Esophagus muscularis mucosa (tissue), 4 donors: Measurements from ENCODE around the gene NKAIN2. TPM values are rescaled to one million over a fixed set of nuclear protein-coding genes. Genes with fewer than 3 reads are reported as not detected.

Experiments used
- DNase-seq: peaks from one replicate; pipeline ENCODE4 v3.0.0-alpha.2; 2017; ENCODE audit errors: extremely low spot score
- H3K27ac ChIP-seq, 4 donors: fragments of 200-600 bp; sonication (generic); replicated peaks in 1 of 4; 1 replicate in 3 of 4; 2 replicates in 1 of 4; pipeline ENCODE4 v1.5.1; 2016 to 2019; ENCODE audit warnings: mild to moderate bottlenecking in 1 of 4
- H3K27me3 ChIP-seq, 4 donors: fragments of 200-600 bp; sonication (generic); one replicate each; pipeline versions ENCODE4 v1.5.1 to v1.6.0; 2016 to 2019
- H3K36me3 ChIP-seq, 4 donors: fragments of 200-600 bp; sonication (generic); one replicate each; pipeline ENCODE4 v1.5.1; 2016 to 2019
- H3K4me1 ChIP-seq, 4 donors: fragments of 200-600 bp; sonication (generic); one replicate each; pipeline ENCODE4 v1.5.1; 2016 to 2019
- H3K4me3 ChIP-seq, 4 donors: fragments of 200-600 bp; sonication (generic); 1 replicate in 2 of 4; 2 replicates in 2 of 4; pipeline ENCODE4 v1.5.1; 2016 to 2019; ENCODE audit warnings: mild to moderate bottlenecking in 4 of 4, moderate library complexity in 1 of 4
- H3K9me3 ChIP-seq, 4 donors: fragments of 200-600 bp; sonication (generic); 1 replicate in 3 of 4; 2 replicates in 1 of 4; pipeline ENCODE4 v1.5.1; 2016 to 2019
- EP300 ChIP-seq: sonication (generic); formaldehyde crosslinking; IDR thresholded peaks from one replicate; pipeline ENCODE4 v1.6.1; 2017; ENCODE audit warnings: antibody characterized with exemption
- POLR2A ChIP-seq: fragments of 450-650 bp; IDR thresholded peaks from one replicate; pipeline ENCODE4 v1.6.1; 2017; ENCODE audit warnings: antibody characterized with exemption, moderate library complexity, mild to moderate bottlenecking, low read depth
- POLR2AphosphoS5 ChIP-seq, 2 donors: sonication (generic); formaldehyde crosslinking; IDR thresholded peaks; one replicate each; pipeline ENCODE4 v1.6.1; 2017; ENCODE audit warnings: antibody characterized with exemption in 2 of 2
- WGBS: methylation state at CpG from one replicate; pipeline ENCODE4 v1.1.5; 2018; 5-methylcytosine and 5-hydroxymethylcytosine counted together
- intact Hi-C: fragments of 100-400 bp; cut with DNase I; formaldehyde crosslinking; loops from one replicate; pipeline ENCODE4 v1.15.1; 2023
- total RNA-seq, 4 donors: library from RNA; depleted of rRNA; stranded (reverse); fragments of >200 nt; gene quantifications; one replicate each; pipeline versions ENCODE4 v1.1.0 to v1.2.1, GENCODE V29; 2016
- TF ChIP-seq, protein P1 (sequence below), 3 experiments: fragments of 200-600 bp in 2 of 3; fragments of 450-650 bp in 1 of 3; sonication (generic) in 2 of 3; IDR thresholded peaks; one replicate each; pipeline ENCODE4 v1.5.1; 2017 to 2019; ENCODE audit warnings: antibody characterized with exemption in 3 of 3, mild to moderate bottlenecking in 2 of 3, moderate library complexity in 1 of 3

Gene NKAIN2
- total RNA-seq, 4 donors from 2014 or later: 0.11 to 0.66 (median 0.13) TPM; not detected in 1

DNA sequence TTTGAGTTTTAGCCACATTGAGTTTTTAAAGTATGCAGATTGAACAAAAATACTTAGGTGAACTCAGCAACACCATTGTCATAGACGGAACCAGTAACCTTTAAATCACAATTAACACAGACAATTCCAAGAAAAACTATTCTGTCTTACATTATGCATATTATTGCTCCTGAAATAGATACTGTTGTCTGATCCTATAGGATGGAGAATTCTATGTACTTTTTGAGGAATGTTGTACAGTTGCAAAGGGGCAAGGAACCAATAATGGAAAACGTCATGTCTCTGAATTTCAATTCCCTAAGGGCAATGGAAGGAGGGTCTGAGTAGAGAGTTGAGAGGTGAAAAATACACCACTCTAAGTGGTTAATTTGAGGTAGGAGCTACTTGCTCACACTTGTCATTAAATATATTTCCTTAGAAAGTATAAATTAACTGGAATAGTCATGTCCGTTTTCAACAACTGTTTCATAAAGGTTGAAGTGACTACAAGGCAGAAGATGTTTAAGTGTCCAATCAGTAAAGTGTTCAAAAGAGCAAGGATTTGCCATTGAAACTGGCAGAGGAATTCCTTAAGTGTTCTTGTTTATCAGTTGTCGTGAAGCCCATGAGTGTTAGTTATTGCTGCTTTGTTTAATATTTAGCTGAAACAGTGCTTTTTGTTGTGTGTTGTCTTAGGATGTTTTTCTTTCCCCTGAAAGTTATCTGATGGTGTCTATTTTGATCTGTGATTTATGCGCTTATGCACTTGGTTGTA lies 1.3 kb downstream of the NKAIN2 start:
- DNase-seq: no peak
- Histone ChIP-seq H3K27ac (no peak overlapping the region), H3K4me3 (no peak overlapping the region), H3K9me3 (no peaks in the 10 kb centered on the region), H3K36me3 (no peaks in the 10 kb centered on the region), H3K4me1 (peaks cover 5 to 21% (median 19%) of the 10 kb centered on the region in 4 donors), H3K27me3 (peaks cover 0 to 16% (median 7%) of the 10 kb centered on the region in 4 donors)
- 62% methylated on average over 5 of the region's 5 CpGs for WGBS
- TF ChIP-seq POLR2AphosphoS5 (IDR thresholded peaks at IDR 0.05): no peak
- TF ChIP-seq, protein P1, sequence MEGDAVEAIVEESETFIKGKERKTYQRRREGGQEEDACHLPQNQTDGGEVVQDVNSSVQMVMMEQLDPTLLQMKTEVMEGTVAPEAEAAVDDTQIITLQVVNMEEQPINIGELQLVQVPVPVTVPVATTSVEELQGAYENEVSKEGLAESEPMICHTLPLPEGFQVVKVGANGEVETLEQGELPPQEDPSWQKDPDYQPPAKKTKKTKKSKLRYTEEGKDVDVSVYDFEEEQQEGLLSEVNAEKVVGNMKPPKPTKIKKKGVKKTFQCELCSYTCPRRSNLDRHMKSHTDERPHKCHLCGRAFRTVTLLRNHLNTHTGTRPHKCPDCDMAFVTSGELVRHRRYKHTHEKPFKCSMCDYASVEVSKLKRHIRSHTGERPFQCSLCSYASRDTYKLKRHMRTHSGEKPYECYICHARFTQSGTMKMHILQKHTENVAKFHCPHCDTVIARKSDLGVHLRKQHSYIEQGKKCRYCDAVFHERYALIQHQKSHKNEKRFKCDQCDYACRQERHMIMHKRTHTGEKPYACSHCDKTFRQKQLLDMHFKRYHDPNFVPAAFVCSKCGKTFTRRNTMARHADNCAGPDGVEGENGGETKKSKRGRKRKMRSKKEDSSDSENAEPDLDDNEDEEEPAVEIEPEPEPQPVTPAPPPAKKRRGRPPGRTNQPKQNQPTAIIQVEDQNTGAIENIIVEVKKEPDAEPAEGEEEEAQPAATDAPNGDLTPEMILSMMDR (IDR thresholded peaks at IDR 0.05): no peak
- TF ChIP-seq POLR2A: no peak
- no peak for TF ChIP-seq EP300
- intact Hi-C loops: loop anchor here (5.0 to 10.0 kb wide), 2 partner anchors 162 to 1050 kb away; no protein-coding TSS in a partner anchor

GRCh38 chr6:123805921-123806320 lies 2.3 kb downstream of the NKAIN2 start:
- TF ChIP-seq POLR2A: no peak
- TF ChIP-seq POLR2AphosphoS5 (IDR thresholded peaks at IDR 0.05): no peak
- no peak for TF ChIP-seq EP300
- TF ChIP-seq, protein P1 (IDR thresholded peaks at IDR 0.05): no peak
- intact Hi-C loops: loop anchor here (10.0 kb wide), 1 partner anchor 1049 kb away; no protein-coding TSS in a partner anchor

DNA sequence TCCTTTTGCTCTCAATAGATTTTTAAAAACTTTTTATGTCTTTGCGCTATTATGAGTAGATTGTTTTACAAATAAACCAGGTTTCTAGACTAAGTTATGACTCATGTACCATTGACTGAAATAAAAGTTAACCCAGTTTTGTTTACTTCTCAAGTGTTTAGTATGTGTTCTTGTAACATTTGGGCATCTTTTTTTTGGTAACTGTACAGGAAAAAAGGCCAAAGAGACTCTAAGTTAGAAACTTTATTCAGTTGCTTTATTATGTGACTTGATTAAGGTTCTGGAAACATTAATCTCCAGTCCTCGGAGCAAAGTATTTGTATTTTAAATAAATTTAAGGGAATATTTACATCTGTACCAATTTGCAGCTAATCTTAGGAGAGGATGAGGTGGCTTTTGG lies 2.9 kb downstream of the NKAIN2 start:
- intact Hi-C loops: loop anchor here (10.0 kb wide), 1 partner anchor 1048 kb away; no protein-coding TSS in a partner anchor
- Histone ChIP-seq H3K4me3 (no peak overlapping the region), H3K27me3 (peaks cover 0 to 16% (median 7%) of the 10 kb centered on the region in 4 donors), H3K4me1 (peaks cover 5 to 21% (median 19%) of the 10 kb centered on the region in 4 donors), H3K9me3 (no peaks in the 10 kb centered on the region), H3K27ac (no peak overlapping the region), H3K36me3 (no peaks in the 10 kb centered on the region)
- 67% methylated on average over 2 of the region's 2 CpGs for WGBS
- no peak for DNase-seq
- no peak for TF ChIP-seq POLR2A
- TF ChIP-seq EP300: no peak
- TF ChIP-seq POLR2AphosphoS5 (IDR thresholded peaks at IDR 0.05): no peak
- TF ChIP-seq, protein P1 (IDR thresholded peaks at IDR 0.05): no peak

More at GRCh38 chr6:123805921-123806320, 2.3 kb downstream of the NKAIN2 start:
- Histone ChIP-seq H3K9me3 (no peaks in the 10 kb centered on the region), H3K4me1 (peaks cover 5 to 21% (median 19%) of the 10 kb centered on the region in 4 donors), H3K27ac (no peak overlapping the region), H3K36me3 (no peaks in the 10 kb centered on the region), H3K27me3 (peaks cover 0 to 16% (median 7%) of the 10 kb centered on the region in 4 donors), H3K4me3 (no peak overlapping the region)
- no peak for DNase-seq
- WGBS: 76% methylated on average over 1 of the region's 1 CpG

DNA sequence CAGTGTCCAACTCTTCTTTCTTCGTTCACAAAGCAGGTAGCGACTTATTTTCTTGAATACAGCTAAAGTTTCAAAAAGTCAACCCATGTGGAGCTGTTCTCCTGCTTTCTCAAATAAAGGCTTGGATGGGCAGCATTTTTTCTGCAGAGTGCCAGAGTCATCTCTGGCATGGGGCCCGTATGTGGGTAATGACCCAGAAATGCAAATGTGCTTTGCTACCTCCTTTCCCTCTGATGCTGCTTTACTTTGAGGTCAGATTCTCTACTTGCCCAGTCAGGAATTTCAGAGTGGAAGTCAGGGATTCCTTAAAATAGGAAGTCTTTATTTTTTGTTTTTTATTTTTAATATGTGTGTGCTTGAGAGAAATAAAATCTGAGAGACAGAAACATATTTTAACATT lies 4.9 kb downstream of the NKAIN2 start:
- Histone ChIP-seq H3K4me1 (peaks cover 0 to 6% (median 5%) of the 10 kb centered on the region in 4 donors), H3K9me3 (no peaks in the 10 kb centered on the region), H3K4me3 (no peak overlapping the region), H3K36me3 (no peaks in the 10 kb centered on the region), H3K27me3 (peaks cover 0 to 10% (median 7%) of the 10 kb centered on the region in 4 donors), H3K27ac (no peak overlapping the region)
- TF ChIP-seq EP300 (no peak), POLR2A (no peak), POLR2AphosphoS5 (IDR thresholded peaks at IDR 0.05) (no peak)
- TF ChIP-seq, protein P1 (IDR thresholded peaks at IDR 0.05): no peak
- intact Hi-C loops: loop anchor here (10.0 kb wide), 1 partner anchor 1046 kb away; no protein-coding TSS in a partner anchor
- whole genome bisulfite sequencing: 64% methylated on average over 3 of the region's 3 CpGs
- DNase-seq: no peak
